NCI-H146 treated with DMSO at 0.1 percent for 48 hours (cell line): Measurements from ENCODE around the gene NHEJ1.
A peak's percentile ranks its signal among the peaks of the same experiment; 100 is the strongest.
"Not testable (repeated sequence)": the region's sequence is repeated elsewhere in the genome, so short reads cannot be mapped to it uniquely, and the experiment has no call there.

Experiments
- DNase-seq: peaks from one replicate; lab custom pipeline; 2025; ENCODE audit not compliant: unreplicated experiment; lab: John Stamatoyannopoulos, UW

NHEJ1 gene, protein sequence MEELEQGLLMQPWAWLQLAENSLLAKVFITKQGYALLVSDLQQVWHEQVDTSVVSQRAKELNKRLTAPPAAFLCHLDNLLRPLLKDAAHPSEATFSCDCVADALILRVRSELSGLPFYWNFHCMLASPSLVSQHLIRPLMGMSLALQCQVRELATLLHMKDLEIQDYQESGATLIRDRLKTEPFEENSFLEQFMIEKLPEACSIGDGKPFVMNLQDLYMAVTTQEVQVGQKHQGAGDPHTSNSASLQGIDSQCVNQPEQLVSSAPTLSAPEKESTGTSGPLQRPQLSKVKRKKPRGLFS

DNA sequence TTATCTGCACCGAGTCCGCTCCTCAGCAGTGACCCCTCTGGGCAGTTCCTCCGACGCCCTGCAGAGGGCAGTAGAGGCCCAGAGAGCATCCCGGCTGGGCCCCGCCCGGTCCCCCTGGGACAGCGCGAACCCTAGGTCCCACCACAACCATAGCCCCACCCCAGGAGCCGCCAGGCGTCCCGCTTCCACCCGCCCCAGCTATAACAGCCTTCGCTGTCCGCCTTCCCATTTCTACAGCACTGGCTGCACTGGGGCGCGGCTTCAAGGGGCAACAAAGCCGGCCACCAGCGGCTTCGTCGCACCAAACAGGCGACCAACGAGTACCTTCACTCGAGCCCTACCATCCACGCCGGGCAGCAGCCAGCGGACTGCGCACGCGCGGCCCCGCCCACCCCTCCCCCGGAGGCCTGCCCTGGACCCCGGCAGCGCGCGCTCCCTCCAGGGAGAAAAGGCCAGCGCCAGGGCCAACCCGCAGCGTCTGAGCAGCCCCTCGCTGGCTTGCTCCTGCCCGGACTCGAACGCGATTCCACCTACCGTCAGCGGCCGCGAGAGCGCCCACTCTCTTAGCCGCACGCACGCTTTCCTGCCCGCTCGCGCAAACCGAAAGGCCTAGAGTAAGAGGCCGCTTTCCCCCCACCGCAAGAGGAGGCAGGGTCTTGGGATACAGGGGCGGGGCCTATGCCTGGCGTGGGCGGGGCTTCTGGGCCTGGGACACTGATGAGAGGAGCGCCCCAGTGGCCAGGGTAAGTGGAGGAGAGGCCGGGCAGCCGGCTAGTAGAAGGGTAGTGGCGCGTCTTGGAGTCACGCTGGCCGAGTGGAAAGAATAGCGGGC is at the start of gene NHEJ1:
TSS of gene NHEJ1 (minus strand) at position 630 of the 832 bp plus-strand sequence. CDS start 2,453 bp downstream, outside the sequence.
- DNase-seq = peak; percentile 44

DNA sequence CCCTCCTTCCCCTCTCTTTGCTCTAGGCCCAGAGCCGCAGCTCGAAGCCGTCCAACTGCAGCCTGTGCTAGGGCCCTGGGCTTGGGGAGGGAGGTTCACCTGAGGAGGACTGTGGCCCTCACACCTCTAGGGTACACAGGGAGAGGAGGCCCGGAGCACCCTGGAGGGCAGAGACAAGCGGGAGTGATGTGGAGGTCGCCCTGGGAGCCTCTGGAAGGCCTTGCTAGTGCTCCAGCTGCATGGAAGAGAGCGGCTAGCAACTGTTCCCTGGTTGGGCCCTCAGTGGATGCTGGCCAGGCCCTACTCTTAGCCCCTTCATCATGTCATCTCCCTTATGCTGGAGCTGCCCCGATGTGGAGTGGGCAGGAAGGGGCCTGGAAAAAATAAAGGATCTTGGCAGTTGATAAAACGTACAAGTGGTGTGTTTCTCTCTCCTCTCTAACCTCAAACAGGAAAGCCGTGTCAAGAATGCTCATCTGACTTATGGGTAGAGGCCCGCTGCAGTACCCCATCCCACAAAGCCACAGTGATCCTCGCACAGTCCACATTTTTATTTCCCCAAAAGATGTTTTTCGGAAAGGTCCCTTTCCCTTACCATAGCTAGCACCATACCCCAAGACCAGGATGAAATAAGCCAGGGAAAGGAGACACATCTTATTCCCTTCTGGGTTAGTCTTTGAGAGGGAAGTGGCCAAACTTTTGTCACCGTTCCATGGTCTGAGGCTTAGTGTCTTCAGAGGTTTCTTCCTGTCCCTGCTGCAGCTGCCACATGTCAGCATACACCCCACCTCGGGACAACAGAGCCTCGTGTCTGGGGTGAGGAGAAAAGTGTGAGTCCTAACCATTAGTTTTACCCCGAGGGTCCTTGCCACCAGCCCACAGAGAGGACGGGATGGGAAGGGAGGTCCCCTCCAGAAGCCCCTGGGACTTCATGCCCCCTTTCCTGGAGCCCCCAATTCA is 48.9 kb upstream of the NHEJ1 start:
- DNase-seq = no peak

DNA sequence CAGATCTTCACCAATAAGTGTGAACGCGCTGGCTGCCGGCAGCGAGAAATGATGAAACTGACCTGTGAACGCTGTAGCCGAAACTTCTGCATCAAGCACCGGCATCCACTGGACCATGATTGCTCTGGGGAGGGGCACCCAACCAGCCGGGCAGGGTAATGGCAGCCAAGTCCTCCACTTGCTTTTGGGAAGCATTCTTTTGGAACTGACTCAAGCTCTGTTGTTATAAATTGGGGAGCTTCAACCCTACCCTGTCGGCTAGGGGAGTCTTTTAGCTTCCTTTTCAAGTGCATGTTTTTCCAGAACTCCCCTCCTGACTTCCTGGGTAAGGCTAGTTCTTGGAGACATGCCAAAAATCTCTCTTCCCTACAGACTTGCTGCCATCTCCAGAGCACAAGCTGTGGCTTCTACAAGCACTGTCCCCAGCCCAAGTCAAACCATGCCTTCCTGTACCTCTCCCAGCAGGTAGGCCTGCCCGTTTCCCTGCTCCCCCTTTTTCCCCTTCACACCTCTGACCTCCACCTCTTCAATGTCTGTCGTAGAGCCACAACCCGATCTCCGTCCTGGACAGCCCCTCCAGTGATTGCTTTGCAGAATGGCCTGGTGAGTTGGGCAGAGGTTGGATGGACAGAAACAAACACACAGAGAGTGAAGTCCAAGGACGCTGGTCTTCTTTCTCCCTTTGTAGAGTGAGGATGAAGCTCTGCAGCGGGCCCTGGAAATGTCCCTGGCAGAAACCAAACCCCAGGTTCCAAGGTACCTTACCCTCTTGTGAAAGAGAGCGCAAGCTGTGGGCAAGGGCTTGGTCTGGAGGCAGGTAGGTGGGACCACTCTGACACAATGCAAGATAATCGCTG is 47.5 kb upstream of the NHEJ1 start:
- no peak for DNase-seq

DNA sequence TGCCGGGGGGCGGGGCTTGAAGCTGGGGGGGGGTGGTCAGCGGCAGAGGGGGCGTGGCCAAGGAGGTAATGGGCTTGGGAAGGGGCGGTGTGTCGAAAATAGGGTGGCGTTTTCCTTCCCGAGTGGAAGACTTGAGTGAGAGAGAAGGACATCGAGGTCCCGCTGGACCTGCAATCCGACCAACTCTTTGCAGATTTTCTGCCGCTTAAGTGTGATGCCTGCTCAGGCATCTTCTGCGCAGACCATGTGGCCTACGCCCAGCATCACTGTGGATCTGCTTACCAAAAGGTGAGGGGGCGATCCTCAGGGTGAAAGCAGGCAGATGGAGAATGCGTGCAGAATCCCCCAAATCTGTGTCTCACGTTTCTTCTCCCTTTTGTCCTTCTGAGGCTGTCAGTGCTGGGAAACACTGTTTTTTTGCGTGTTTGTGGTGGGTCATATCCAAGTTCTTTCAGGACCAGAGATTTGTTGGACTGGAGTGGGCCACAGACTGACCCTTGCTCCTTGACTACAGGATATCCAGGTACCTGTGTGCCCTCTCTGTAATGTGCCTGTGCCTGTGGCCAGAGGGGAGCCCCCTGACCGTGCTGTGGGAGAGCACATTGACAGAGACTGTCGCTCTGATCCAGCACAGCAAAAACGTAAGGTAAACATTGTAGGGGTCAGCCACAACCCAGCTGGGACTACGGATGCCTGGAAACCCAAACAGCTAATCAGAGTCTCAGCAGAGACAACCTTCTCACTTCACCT is 46.7 kb upstream of the NHEJ1 start:
- peak; percentile 52 for DNase-seq

DNA sequence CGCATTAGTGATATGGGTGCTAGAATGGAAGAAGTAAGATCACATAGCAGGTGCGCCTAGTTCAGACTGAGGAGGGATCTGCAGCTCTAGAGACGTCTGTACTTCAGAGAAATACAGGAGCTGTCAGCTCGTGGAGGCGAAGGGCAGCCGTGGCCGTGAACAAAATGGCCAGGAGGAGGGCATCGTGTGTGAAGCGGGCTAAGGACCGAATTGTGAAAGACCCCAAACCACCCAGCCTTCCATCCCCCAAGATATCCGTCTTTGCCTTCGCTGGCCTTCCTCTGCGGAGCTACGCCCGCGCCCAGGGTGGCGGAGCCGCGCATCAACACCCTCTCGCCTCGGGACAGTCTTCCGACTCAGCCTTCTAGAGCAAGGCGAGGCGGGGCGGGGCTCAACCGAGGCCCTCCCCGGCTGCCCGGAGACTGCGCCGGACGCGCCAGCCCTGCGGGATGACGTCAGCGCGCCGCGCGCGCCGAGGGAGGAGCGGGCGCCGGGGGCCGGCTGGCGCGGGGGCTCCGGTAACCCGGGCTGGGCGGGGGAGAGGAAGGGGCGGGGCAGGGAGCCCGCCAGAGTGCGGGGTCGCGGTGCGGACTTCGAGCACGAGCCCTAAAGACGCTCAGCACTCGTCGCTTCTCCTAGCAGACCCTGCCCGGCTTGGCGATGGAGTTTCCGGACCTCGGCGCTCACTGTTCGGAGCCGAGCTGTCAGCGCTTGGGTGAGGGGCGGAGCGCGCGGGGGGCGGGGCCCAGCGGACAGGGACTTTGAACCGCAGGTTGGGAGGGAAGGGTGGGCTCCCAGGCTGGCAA is 45.9 kb upstream of the NHEJ1 start, which contains the start of gene ZFAND2B:
TSS of gene ZFAND2B (plus strand) at position 455 of the 806 bp plus-strand sequence. CDS start at position 661, 206 bp downstream.
- DNase-seq = peak; percentile 65

DNA sequence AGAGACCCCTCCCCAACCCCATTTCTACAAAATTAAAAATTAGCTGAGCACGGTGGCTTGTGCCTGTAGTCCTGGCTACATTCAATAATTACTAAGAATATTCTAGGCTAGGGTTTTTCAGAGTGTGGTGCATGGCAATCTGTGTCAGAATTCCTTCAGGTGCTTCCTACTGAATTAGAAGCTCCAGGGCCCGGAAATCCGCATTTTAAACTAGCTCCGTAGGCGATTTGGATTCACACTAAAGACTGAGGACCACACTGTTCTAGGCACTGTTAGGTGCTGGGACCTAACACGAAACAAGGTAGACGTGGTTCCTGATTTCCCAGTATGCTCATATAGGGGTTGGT is 45.3 kb upstream of the NHEJ1 start:
- DNase-seq = no peak

DNA sequence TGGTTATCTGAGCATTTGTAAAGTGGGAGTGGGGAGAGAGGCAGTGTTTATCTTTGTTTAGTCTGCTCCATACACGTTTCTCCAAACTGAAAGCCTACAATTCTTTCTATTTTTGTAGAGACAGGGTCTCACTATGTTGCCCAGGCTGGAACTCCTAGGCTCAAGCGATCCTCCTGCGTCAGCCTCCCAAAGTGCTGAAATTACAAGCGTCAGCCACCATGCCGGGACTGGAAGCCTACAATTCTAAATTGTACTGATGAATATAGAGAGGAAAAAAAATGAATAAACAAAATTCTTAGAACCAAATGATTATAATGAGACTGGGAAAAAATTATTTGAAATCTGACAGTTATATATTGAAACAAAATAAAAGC is 44.5 kb upstream of the NHEJ1 start:
- DNase-seq = no peak

DNA sequence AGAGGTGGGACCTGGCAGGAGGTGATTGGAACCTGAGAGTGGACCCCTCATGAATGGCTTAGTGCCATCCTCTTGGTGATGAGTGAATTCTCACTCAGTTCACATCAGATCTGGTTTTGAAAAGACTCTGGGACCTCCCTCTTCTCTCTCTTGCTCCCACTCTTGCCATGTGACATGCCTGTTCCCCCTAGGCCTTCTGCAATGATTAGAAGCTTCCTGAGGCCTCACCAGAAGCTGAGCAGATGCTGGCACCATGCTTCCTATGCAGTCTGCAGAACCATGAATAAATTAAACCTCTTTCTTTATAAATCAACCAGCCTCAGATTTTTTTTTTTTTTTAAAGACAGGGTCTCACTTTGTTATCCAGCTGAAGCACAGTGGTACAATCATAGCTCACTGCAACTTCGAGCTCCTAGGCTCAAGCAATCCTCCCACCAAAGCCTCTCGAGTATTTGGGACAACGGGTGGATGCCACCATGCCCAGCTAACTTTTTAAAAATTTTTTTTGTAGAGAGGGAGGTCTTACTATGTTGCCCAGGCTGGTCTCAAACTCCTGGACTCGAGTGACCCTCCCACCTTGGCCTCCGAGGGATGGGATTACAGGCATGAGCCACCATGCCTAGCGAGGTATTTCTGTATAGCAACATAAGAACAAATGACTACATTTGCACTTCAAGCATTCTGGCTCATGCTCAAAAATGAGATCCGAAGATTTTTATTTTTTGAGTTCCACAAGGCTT is 44.0 kb upstream of the NHEJ1 start:
- DNase-seq = no peak

DNA sequence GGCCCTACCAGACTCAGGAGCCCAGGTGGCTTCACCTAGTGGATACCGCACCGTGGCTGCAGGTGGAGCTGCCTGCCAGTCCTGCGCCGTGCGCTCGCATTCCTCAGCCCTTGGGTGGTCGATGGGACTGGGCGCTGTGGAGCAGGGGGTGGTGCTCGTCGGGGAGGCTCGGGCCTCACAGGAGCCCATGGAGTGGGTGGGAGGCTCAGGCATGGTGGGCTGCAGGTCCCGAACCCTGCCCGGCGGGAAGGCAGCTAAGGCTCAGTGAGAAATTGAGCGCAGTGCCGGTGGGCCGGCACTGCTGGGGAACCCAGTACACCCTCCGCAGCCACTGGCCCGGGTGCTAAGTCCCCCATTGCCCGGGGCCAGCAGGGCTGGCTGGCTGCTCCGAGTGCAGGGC is 40.7 kb upstream of the NHEJ1 start:
- DNase-seq = not testable (repeated sequence)

DNA sequence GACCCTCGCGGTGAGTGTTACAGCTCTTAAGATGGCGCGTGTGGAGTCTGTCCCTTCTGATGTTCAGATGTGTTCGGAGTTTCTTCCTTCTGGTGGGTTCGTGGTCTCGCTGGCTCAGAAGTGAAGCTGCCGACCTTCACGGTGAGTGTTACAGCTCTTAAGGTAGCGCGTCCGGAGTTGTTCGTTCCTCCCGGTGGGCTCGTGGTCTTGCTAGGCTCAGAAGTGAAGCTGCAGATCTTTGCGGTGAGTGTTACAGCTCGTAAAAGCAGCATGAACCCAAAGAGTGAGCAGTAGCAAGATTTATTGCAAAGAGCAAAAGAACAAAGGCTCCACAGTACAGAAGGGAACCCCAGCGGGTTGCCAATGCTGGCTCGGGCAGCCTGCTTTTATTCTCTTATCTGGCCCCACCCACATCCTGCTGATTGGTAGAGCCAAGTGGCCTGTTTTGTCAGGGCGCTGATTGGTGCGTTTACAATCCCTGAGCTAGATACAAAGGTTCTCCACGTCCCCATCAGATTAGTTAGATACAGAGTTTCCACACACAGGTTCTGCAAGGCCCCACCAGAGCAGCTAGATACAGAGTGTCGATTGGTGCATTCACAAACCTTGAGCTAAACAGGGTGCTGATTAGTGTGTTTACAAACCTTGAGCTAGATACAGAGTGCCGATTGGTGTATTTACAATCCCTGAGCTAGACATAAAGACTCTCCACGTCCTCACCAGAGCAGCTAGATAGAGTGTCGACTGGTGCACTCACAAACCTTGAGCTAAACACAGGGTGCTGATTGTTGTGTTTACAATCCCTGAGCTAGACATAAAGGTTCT is 40.1 kb upstream of the NHEJ1 start:
- not testable (repeated sequence) for DNase-seq

DNA sequence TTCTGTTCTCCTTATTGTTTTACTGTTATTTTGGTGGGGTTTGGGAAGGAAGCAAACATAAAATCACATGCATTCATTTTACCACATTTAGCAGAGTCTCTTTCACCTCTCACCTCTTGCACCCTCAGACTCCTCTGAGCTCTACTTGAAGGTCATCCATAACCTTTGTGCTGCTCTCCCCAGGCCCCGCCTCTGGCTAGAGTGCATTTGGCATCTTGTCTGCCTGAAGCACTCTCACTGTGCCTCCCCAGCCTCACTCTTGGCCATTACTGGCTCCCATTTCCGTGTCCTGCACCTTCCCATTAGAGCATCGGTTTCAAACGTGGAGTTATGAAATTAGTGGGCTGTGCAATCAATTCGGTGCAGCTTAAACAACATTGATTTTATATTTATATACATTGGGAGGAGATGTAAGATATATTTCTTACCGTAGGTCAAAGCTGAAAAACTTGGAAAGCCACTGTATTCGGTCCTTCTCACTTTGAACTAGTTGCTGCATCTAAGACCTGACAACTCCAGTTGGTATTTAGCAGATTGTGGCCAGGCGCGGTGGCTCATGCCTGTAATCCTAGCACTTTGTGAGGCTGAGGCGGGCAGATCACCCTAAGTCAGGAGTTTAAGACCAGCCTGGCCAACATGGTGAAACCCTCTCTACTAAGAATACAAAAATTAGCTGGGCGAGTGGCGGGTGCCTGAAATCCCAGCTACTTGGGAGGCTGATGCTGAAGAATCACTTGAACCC is 39.0 kb upstream of the NHEJ1 start:
- DNase-seq = no peak

DNA sequence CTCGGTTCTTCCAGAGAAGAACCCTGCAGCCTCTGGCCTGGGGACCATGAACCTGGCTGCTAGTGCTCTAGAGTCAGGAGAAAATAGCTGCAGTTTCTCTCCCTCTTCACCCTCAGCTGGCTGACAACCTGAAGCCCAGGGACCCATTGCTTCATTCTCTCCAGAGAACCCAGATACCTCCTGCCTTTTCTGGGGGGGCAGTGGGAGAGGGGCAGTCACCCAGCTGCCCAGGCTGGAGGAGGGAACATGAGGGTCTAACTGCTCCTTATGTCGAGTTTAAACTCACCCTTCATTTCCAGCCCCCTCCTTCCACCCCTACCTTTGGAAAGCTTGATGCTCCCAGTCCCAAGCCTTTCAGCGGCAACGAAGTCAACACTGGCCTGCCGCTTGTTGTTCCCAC is 38.4 kb upstream of the NHEJ1 start:
- no peak for DNase-seq

DNA sequence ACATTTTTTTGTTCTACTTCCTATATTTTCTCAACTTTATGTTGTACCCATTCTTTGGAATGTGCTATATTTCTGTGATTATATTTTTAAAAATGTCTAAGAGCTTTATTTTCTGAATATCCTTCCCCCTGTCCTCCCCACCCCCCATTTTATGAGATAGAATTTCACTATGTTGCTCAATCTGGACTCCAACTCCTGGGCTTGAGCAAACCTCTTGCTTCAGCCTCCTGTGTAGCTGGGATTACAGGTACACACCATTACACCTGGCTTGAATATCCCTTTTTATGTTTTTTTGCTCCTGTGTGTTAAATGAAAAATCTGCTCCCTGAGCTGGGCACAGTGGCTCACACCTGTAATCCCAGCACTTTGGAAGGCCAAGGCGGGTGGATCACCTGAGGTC is 36.8 kb upstream of the NHEJ1 start:
- no peak for DNase-seq

DNA sequence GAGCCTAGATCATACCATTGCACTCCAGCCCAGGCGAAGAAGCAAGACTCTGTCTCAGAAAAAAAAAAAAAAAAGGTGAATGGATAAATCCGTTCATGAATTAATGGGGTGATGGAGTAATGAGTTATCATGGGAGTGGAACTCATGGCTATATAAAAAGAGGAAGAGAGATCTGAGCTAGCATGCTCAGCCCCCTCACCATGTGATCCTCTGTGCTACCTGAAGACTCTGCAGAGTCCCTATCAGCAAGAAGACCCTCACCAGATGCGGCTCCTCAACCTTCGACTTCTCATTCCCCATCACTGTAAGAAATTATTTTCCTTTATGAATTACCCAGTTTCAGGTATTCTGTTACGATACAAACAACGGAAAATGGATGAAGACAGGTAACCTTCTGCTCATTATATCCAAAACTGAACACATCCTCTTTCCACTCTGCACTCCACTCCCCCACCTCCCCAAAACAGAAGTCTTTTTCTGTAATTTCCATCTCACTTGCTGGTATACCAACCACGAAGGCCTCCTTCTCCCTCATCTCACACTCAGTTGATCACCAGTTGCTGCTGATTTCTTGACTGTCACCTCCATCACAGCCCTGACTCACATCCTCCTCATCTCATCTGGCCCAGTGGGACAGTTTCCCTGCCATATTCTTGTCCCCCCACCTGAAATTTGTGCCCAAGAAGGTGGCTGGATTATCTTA is 26.3 kb upstream of the NHEJ1 start:
- no peak for DNase-seq

DNA sequence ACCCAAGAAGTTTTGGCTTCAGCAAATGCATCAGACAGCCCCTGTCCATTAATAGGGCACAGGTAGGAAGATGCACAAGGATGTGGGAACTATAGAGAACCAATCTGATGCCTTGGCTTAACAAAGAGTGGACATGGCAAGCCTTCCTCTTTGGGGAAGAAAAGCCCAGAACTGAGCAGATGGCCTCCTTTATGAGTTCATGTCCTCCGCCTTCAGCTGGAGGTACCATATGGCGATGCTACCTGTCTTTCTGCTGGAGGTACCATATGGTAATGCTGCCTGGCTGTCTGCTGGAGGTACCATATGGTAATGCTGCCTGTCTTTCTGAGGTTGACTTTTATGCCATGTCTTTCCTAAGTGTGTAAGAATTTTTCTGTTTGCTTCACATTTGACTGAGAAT is 23.5 kb upstream of the NHEJ1 start:
- no peak for DNase-seq
